ENCODE results near the gene FAM163B.

FAM163B gene

GRCh38 chr9:133543772-133544467, 65.3 kb downstream of the FAM163B start:
- DNase-seq (ENCODE audit: low spot score), result no peak

- no peak for DNase-seq (ENCODE audit: low spot score)
Measured at GRCh38 chr9:133542002-133542401, 67.2 kb downstream of the FAM163B start.

- DNase-seq (ENCODE audit: low spot score), result no peak
Measured at GRCh38 chr9:133540698-133541025, 68.5 kb downstream of the FAM163B start.

GRCh38 chr9:133539991-133540697, 69.0 kb downstream of the FAM163B start:
- no peak for DNase-seq (ENCODE audit: low spot score)

- DNase-seq (ENCODE audit: low spot score), result no peak
Measured at GRCh38 chr9:133538851-133539833, 70.0 kb downstream of the FAM163B start.

GRCh38 chr9:133538176-133538575, 71.0 kb downstream of the FAM163B start:
- DNase-seq (ENCODE audit: low spot score), result no peak

GRCh38 chr9:133537257-133537656, 71.9 kb downstream of the FAM163B start:
- DNase-seq (ENCODE audit: low spot score), result no peak

GRCh38 chr9:133536536-133536935, 72.7 kb downstream of the FAM163B start:
- DNase-seq (ENCODE audit: low spot score), result no peak

GRCh38 chr9:133536080-133536479, 73.1 kb downstream of the FAM163B start:
- DNase-seq (ENCODE audit: low spot score), result no peak

- DNase-seq (ENCODE audit: low spot score), result no peak
Measured at GRCh38 chr9:133535306-133535877, 73.8 kb downstream of the FAM163B start.

- no peak for DNase-seq (ENCODE audit: low spot score)
Measured at GRCh38 chr9:133534346-133535291, 74.6 kb downstream of the FAM163B start, which contains the start of gene ADAMTSL2. ADAMTSL2 (plus strand) TSS chr9:133534704; CDS start chr9:133536713, 2,009 bp downstream.

GRCh38 chr9:133533857-133534256, 75.3 kb downstream of the FAM163B start:
- no peak for DNase-seq (ENCODE audit: low spot score)

GRCh38 chr9:133532937-133533668, 76.1 kb downstream of the FAM163B start:
- peak; percentile 38 for DNase-seq (ENCODE audit: low spot score)

GRCh38 chr9:133531293-133531692, 77.9 kb downstream of the FAM163B start:
- DNase-seq (ENCODE audit: low spot score), result no peak

GRCh38 chr9:133529874-133530273, 79.3 kb downstream of the FAM163B start:
- DNase-seq (ENCODE audit: low spot score), result no peak

GRCh38 chr9:133529457-133529856, 79.7 kb downstream of the FAM163B start:
- no peak for DNase-seq (ENCODE audit: low spot score)

GRCh38 chr9:133528876-133529241, 80.3 kb downstream of the FAM163B start:
- no peak for DNase-seq (ENCODE audit: low spot score)

- no peak for DNase-seq (ENCODE audit: low spot score)
Measured at GRCh38 chr9:133528001-133528875, 81.0 kb downstream of the FAM163B start.

GRCh38 chr9:133527444-133527920, 81.7 kb downstream of the FAM163B start:
- no peak for DNase-seq (ENCODE audit: low spot score)
